ENCODE measurements around the gene PISD. TPM values are rescaled to one million over a fixed set of nuclear protein-coding genes. Genes with fewer than 3 reads are reported as not detected.
"Not testable (repeated sequence)": the region's sequence is repeated elsewhere in the genome, so short reads cannot be mapped to it uniquely, and the experiment has no call there.

The PISD gene
- total RNA-seq, 1 donor from 2014 or later = 68.0 TPM

GRCh38 chr22:31610611-31611010 is 51.4 kb downstream of the PISD start:
- no peak for DNase-seq (ENCODE audit: low spot score)

- no peak for DNase-seq (ENCODE audit: low spot score)
These were observed 52.3 kb downstream of the PISD start for GRCh38 chr22:31609716-31610115.

GRCh38 chr22:31607696-31608095 is 54.3 kb downstream of the PISD start:
- DNase-seq (ENCODE audit: low spot score) = no peak

GRCh38 chr22:31605851-31606585 is 56.0 kb downstream of the PISD start:
- no peak for DNase-seq (ENCODE audit: low spot score)

GRCh38 chr22:31604746-31605705 is 57.0 kb downstream of the PISD start:
- DNase-seq (ENCODE audit: low spot score) = no peak

- DNase-seq (ENCODE audit: low spot score) = no peak
These were observed 57.8 kb downstream of the PISD start for GRCh38 chr22:31604137-31604705.

- DNase-seq (ENCODE audit: low spot score) = no peak
These were observed 58.4 kb downstream of the PISD start for GRCh38 chr22:31603574-31603973.

- DNase-seq (ENCODE audit: low spot score) = no peak
These were observed 58.9 kb downstream of the PISD start for GRCh38 chr22:31603081-31603525.

- DNase-seq (ENCODE audit: low spot score) = no peak
These were observed 59.6 kb downstream of the PISD start for GRCh38 chr22:31602259-31602952.

- DNase-seq (ENCODE audit: low spot score) = no peak
These were observed 66.7 kb downstream of the PISD start for GRCh38 chr22:31595271-31595670.

- DNase-seq (ENCODE audit: low spot score) = not testable (repeated sequence)
These were observed 71.9 kb downstream of the PISD start for GRCh38 chr22:31590161-31590560.

- DNase-seq (ENCODE audit: low spot score) = no peak
These were observed 72.9 kb downstream of the PISD start for GRCh38 chr22:31588970-31589675.

- no peak for DNase-seq (ENCODE audit: low spot score)
These were observed 75.7 kb downstream of the PISD start for GRCh38 chr22:31586137-31586920.

GRCh38 chr22:31585161-31585859 is 76.7 kb downstream of the PISD start:
- no peak for DNase-seq (ENCODE audit: low spot score)

- DNase-seq (ENCODE audit: low spot score) = no peak
These were observed 77.2 kb downstream of the PISD start for GRCh38 chr22:31584804-31585160.

- no peak for DNase-seq (ENCODE audit: low spot score)
These were observed 78.0 kb downstream of the PISD start for GRCh38 chr22:31583861-31584485.

GRCh38 chr22:31579835-31580242 is 82.2 kb downstream of the PISD start:
- no peak for DNase-seq (ENCODE audit: low spot score)

GRCh38 chr22:31578171-31578570 is 83.8 kb downstream of the PISD start:
- DNase-seq (ENCODE audit: low spot score) = no peak

- DNase-seq (ENCODE audit: low spot score) = no peak
These were observed 84.3 kb downstream of the PISD start for GRCh38 chr22:31577711-31578110.
